HG02870 (cell line): ENCODE results near the gene ZNF219.

Source experiments
- ATAC-seq: cut with Tn5 transposase; IDR thresholded peaks from one replicate; pipeline ENCODE4 v1.9.1; 2021; ENCODE audit warnings: mild to moderate bottlenecking, moderate library complexity; ENCODE audit not compliant: unreplicated experiment

ZNF219 gene

GRCh38 chr14:21069388-21070082, 28.9 kb downstream of the ZNF219 start:
- no peak for ATAC-seq

GRCh38 chr14:21068521-21069387, 29.7 kb downstream of the ZNF219 start:
- no peak for ATAC-seq

GRCh38 chr14:21066882-21067502, 31.5 kb downstream of the ZNF219 start:
- no peak for ATAC-seq

GRCh38 chr14:21063479-21063878, 35.0 kb downstream of the ZNF219 start:
- ATAC-seq = no peak

GRCh38 chr14:21061347-21061668, 37.1 kb downstream of the ZNF219 start:
- ATAC-seq = no peak

GRCh38 chr14:21060614-21061346, 37.7 kb downstream of the ZNF219 start:
- no peak for ATAC-seq

DNA sequence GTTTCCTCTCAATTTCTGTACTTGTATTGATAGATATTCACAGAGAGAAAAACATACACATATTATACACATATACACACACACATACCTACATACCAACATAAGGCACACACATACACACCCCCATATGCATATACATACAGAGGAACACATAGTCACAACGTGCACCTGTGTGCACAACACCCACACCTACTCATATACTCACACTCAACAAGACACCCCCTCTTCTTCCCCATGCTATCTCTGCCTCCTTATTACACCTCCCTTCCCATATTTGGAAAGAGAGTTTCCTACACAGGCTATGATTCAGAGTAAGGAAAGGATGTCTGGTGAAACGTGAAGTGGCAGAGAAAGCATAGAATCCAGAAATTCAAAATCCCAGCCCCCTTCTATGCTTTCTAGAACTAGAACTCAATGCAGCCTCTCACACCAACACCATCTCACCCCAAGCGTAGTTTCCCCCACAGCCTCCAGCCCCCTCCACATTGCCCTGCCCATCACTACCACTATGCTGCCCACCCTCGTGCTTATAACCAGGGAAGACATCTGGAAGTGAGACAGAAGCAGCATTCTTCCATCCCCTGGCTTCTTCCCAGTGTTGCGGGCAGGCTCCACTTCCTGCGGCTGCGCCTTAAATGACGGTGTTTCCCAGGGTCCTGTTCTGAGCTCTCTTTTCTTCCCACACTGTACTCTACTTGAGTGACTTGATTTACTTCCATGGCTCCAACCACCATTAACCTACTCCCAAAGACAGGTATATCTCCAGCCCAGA, 38.4 kb downstream of the ZNF219 start:
- no peak for ATAC-seq

- no peak for ATAC-seq
These were observed 39.6 kb downstream of the ZNF219 start for GRCh38 chr14:21058903-21059302.

DNA sequence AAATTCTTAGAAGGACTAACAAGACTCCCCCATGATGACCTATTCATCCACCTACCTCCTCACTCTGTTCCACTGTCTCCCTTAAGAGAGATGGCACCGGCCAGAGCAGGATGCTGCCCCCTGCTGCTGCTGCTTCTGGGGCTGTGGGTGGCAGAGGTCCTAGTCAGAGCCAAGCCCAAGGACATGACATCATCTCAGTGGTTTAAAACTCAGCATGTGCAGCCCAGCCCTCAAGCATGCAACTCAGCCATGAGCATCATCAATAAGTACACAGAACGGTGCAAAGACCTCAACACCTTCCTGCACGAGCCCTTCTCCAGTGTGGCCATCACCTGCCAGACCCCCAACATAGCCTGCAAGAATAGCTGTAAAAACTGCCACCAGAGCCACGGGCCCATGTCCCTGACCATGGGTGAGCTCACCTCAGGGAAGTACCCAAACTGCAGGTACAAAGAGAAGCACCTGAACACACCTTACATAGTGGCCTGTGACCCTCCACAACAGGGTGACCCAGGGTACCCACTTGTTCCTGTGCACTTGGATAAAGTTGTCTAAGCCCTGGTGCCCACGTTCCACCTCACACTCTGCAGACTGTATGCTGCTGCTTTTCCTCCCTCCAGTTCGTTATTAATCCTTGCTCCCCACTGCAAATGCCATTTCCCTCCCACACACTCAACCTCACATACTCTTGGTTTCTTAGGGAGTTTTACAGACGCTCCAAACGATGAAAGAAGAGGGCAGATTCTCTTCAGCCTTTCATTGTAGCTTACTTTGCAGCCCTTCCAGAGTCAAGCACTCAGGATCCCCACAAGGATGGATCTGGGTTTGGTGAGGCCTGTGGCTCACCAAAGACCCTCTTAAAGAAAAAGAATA, 40.4 kb downstream of the ZNF219 start, which contains the start of gene RNASE8:
Gene RNASE8 (plus strand): TSS at position 20 of the 873 bp plus-strand sequence. CDS start 71 bp downstream, at position 91.
- ATAC-seq = no peak

GRCh38 chr14:21056520-21057163, 41.8 kb downstream of the ZNF219 start:
- no peak for ATAC-seq

DNA sequence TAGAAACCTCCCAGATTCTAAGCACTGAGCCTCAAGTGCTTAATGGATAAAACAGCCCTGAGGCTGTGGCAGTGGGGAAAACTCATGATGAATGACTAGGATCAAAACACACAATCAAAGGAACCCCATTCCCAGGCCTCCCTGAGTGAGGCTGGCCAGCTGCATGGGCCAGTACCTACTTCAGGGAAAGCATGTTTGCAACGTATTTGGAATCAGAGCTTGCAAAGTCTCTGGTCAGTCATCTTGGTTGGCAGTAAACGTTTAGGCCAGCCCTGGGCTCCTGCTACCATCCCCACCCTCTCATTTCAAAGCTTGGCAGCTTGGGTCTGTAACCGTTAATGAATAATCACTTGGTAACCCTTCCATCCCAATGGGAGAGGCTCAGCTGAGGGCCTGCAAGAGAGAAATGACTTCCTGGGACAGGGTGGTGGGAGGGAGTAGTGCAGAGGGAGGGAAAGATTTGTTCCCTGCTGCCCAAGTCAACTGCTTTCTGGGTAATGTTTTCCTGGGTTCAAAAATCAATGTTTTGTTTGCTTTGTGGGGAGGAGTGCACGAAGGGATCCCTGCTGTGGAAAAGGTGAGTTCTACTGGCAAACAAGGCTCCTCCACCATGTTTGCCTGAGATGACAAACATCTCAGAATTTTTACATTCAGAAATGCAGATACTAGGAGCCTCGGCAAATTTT, 42.9 kb downstream of the ZNF219 start:
- ATAC-seq = no peak

GRCh38 chr14:21054768-21055145, 43.7 kb downstream of the ZNF219 start:
- no peak for ATAC-seq

- ATAC-seq = no peak
These were observed 44.2 kb downstream of the ZNF219 start for GRCh38 chr14:21054123-21054767.

GRCh38 chr14:21053184-21054122, 45.0 kb downstream of the ZNF219 start:
- no peak for ATAC-seq

DNA sequence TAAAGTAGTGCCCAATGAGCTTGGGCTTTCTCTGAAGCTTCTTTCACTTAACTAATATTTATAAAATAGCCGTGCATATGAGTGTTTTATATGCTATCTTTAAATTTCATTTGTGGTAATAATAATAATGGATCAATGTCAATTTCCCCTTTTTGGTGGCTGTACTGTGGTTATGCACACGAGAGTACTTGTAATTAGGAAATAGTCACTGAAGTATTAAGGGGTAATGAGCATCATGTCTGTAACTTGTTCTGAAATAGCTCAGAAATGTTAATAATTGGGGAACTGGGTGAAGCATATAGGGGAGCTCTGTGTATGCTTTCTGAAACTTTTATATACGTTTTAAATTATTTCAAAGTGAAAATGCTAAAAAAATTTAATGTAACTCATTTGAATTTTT, 47.9 kb downstream of the ZNF219 start:
- ATAC-seq = no peak

DNA sequence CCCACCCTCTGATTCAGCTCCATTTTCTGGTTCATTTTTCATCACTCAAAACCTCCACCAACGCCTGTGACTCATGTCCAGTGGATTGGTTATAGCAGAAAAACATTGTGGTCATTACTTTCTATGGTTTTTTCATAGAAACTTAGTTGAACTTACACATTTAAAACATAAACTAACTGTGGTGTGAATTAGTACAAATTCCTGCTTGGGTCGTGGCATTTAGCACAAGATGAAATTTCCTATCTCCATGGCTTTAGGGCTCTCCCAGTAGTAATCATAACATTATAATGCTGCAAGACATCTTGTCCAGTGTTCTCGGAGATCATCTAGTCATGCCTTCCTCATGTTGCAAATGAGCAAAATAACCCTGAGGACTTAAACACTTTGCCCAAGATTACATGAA, 49.2 kb downstream of the ZNF219 start:
- ATAC-seq = no peak

GRCh38 chr14:21048638-21049037, 49.8 kb downstream of the ZNF219 start:
- ATAC-seq = no peak
